Stimulated activated CD8-positive, alpha-beta memory T cell treated with anti-CD3 and anti-CD28 coated beads, Interleukin-4, amount 100 ng/mL, for 1 hour (primary cell): ENCODE results near the gene PCSK6.
"Not testable (repeated sequence)": the region's sequence is repeated elsewhere in the genome, so short reads cannot be mapped to it uniquely, and the experiment has no call there.

Experiments
- DNase-seq, 2 donors: peaks; one replicate each; pipeline ENCODE4 v3.0.0-alpha.2; 2020; ENCODE audit warnings: low read depth in 2 of 2, low spot score in 1 of 2

Gene PCSK6

DNA sequence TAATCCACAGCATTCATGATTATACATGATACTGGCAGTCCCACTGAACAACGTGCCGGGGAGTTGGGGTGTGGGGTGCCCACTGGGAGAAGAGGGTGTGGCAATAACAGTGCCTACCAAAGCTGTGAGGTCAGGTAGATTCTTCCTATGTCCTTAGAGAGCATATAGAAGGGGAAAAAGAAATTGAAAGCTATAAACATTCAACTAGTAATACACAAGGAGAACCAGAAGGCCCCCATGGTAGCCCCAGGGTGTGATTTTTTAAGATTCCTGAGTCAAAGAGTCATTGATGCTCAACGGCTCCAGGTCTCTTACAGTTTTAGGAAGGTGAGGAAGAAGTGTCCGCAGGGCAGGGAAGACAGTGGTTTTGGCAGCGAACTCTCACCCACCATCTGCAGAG lies 25.8 kb downstream of the PCSK6 start:
- DNase-seq: not testable (repeated sequence)

DNA sequence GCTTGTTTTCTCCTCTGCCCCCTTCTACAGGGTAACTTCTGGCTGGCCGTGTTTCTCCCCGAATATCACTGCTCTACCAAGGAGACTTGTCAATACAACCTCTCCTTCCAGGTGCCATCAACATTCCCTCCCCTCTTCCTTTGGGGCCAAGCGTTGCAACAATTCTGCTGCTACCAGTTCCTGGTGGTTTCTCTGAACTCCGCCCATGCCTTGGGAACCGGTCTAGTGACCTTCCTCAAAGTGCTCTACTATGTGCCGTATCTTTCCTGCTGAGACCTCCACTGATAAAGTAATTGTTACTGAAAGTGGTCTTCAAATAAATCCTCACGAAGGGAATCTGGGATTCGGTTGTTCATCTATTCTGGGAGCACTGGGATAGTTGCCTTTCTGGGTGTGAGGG lies 26.2 kb downstream of the PCSK6 start:
- DNase-seq: no peak

- DNase-seq: no peak
Observed at GRCh38 chr15:101461097-101461496, 28.4 kb downstream of the PCSK6 start.

- DNase-seq: no peak
Observed at GRCh38 chr15:101459579-101460300, 29.8 kb downstream of the PCSK6 start.

GRCh38 chr15:101458908-101459578 lies 30.5 kb downstream of the PCSK6 start:
- DNase-seq: no peak

- no peak for DNase-seq
Observed at GRCh38 chr15:101458158-101458900, 31.2 kb downstream of the PCSK6 start.

DNA sequence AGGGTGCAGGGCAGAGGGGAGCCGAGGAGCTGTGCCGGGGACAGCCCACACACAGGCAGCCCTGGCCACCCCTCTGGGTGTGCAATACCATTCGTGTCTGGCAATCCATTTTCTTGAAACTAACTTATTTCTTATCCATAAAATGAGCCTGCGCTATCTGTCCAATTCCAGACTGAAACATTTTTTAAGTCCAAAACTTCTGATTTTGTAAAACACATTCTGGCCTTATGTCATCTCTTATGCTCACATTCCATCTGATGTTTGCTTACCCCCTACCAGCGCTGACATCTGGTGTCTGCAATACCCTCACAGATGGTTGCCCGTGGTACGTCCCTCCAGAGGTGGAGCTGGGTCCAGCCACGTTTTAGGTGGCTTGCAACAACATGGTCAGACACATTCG lies 31.8 kb downstream of the PCSK6 start:
- no peak for DNase-seq

- no peak for DNase-seq
Observed at GRCh38 chr15:101456057-101456739, 33.3 kb downstream of the PCSK6 start.

DNA sequence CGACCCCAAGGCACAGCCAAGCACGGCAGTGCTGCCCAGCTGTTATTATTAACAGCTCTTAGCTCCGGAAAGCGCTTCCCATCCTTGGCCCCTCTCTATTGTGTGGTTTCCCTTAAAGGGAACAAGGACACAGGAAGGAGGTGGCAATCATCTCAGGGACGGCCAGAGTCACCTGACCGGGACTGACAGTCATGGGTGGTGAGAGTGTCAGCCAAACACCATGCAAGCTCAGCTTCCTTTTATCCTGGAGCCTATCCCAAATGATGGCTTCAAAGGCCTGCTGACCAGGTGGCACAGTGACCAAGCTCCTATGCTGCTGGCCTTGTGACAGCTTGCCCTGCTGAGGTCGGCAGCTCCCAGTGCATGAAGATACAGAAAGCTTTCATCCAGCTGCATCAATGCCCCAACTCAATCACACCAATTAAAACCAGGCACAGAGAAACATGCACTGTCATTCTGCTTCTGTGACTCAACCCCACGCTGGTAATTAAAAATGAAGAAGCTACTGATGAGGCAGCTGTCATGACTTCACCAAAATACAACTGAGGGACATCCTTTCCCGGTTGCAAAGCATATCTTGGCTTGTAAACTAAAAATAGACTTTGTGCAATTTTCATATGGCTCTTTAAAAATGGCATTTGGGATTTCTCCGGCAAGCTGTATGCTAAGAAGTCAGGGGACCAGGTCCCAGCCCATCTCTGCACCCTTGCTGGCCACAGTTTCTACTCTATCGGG lies 34.0 kb downstream of the PCSK6 start:
- no peak for DNase-seq

DNA sequence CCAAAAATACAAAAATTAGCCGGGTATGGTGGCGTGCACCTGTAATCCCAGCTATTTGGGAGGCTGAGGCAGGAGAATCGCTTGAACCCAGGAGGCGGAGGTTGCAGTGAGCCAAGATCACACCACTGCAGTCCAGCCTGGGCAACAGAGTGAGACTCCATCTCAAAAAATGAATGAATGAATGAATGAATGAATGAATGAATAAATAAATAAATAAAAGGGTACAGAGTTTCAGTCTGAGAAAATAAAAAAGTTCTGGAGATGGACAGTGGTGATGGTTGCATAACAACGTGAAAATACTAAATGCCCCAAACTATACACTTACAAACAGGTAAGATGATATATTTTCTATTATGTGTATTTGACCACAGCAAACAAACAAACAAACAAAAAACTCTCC lies 34.7 kb downstream of the PCSK6 start:
- DNase-seq: not testable (repeated sequence)

- no peak for DNase-seq
Observed at GRCh38 chr15:101454365-101454764, 35.1 kb downstream of the PCSK6 start.

- no peak for DNase-seq
Observed at GRCh38 chr15:101453123-101454120, 36.1 kb downstream of the PCSK6 start.

- no peak for DNase-seq
Observed at GRCh38 chr15:101452572-101452971, 36.9 kb downstream of the PCSK6 start.

GRCh38 chr15:101451846-101452245 lies 37.7 kb downstream of the PCSK6 start:
- DNase-seq: no peak

- no peak for DNase-seq
Observed at GRCh38 chr15:101451266-101451799, 38.2 kb downstream of the PCSK6 start.

- DNase-seq: no peak
Observed at GRCh38 chr15:101450403-101451265, 38.9 kb downstream of the PCSK6 start.

DNA sequence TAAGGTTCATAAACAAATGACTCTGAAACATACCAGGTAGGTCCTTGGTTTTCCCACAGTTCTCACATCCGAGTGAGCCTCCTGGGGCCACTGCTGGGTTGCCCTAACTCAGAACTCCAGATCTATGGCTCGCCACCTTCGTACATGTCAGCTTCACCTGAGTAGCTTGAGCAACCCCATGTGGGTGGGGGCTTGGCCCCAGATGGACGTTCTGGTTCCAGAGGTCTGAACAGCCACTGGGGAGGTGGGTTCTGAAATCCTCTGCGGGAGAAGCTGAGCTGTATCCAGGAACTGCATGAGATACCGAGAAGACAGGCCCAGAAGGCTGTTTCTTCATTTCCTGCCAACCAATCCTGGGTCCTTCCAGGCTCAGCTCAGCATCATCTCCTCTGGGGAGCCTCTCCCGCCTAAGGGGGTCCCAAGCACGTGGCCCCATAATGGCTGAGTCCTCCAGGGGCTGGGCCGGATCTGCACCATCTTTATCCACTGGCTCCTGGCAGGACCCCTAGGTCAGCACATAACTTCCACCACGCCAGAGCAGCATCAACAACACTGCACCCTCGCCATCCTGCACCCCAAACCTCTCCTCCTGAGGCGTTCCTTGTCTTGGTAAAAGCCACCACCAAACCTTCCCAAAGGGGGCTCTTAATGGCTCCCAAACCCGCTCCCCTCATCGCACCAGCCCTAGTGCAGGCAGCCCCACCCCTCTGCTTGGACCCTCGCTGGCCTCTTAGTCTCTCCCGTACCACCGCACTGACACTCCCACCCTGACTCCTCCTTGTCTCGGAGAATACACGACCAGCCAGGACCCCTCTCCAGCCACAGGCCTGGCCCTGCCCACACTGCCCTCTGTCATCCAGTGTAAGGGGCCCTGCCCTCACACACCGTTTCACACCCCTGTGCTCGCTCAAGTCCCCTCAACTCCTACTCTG lies 39.8 kb downstream of the PCSK6 start:
- DNase-seq: no peak
